Measurements from ENCODE around the gene SLITRK5. TPM values are rescaled to one million over a fixed set of nuclear protein-coding genes. Genes with fewer than 3 reads are reported as not detected.

Gene SLITRK5
- polyA plus RNA-seq, 1 experiment = 0.04 TPM

DNA sequence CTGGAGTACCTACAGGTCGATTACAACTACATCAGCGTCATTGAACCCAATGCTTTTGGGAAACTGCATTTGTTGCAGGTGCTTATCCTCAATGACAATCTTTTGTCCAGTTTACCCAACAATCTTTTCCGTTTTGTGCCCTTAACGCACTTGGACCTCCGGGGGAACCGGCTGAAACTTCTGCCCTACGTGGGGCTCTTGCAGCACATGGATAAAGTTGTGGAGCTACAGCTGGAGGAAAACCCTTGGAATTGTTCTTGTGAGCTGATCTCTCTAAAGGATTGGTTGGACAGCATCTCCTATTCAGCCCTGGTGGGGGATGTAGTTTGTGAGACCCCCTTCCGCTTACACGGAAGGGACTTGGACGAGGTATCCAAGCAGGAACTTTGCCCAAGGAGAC lies 4.7 kb downstream of the SLITRK5 start:
- ChIA-PET CTCF (no interaction called here), POLR2A (no interaction called here)
- Histone ChIP-seq H3K27ac (ENCODE audit: low read depth, low read length) (no peak overlapping the region), H3K4me3 (ENCODE audit: low read depth, low read length) (no peak overlapping the region), H3K9me3 (ENCODE audit: control insufficient read depth, insufficient read depth, low read length) (peaks cover 8% of the 10 kb centered on the region; the same call in 1 of the 2 replicates), H3K27me3 (ENCODE audit: control insufficient read depth, insufficient read depth, low read length) (peaks cover 29% of the 10 kb centered on the region)
- DNase-seq (ENCODE audit: low read depth, low spot score) = no peak
- TF ChIP-seq, protein P1, sequence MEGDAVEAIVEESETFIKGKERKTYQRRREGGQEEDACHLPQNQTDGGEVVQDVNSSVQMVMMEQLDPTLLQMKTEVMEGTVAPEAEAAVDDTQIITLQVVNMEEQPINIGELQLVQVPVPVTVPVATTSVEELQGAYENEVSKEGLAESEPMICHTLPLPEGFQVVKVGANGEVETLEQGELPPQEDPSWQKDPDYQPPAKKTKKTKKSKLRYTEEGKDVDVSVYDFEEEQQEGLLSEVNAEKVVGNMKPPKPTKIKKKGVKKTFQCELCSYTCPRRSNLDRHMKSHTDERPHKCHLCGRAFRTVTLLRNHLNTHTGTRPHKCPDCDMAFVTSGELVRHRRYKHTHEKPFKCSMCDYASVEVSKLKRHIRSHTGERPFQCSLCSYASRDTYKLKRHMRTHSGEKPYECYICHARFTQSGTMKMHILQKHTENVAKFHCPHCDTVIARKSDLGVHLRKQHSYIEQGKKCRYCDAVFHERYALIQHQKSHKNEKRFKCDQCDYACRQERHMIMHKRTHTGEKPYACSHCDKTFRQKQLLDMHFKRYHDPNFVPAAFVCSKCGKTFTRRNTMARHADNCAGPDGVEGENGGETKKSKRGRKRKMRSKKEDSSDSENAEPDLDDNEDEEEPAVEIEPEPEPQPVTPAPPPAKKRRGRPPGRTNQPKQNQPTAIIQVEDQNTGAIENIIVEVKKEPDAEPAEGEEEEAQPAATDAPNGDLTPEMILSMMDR (IDR thresholded peaks at IDR 0.05; ENCODE audit: low read depth, low read length) = no peak

DNA sequence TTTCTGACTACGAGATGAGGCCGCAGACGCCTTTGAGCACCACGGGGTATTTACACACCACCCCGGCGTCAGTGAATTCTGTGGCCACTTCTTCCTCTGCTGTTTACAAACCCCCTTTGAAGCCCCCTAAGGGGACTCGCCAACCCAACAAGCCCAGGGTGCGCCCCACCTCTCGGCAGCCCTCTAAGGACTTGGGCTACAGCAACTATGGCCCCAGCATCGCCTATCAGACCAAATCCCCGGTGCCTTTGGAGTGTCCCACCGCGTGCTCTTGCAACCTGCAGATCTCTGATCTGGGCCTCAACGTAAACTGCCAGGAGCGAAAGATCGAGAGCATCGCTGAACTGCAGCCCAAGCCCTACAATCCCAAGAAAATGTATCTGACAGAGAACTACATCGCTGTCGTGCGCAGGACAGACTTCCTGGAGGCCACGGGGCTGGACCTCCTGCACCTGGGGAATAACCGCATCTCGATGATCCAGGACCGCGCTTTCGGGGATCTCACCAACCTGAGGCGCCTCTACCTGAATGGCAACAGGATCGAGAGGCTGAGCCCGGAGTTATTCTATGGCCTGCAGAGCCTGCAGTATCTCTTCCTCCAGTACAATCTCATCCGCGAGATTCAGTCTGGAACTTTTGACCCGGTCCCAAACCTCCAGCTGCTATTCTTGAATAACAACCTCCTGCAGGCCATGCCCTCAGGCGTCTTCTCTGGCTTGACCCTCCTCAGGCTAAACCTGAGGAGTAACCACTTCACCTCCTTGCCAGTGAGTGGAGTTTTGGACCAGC lies 5.3 kb downstream of the SLITRK5 start:
- TF ChIP-seq, protein P1 (IDR thresholded peaks at IDR 0.05; ENCODE audit: low read depth, low read length) = no peak
- ChIA-PET CTCF (no interaction called here), POLR2A (no interaction called here)
- Histone ChIP-seq H3K4me3 (ENCODE audit: low read depth, low read length) (no peak overlapping the region), H3K27ac (ENCODE audit: low read depth, low read length) (no peak overlapping the region), H3K27me3 (ENCODE audit: control insufficient read depth, insufficient read depth, low read length) (peaks cover 29% of the 10 kb centered on the region), H3K9me3 (ENCODE audit: control insufficient read depth, insufficient read depth, low read length) (peaks cover 8% of the 10 kb centered on the region; the same call in 1 of the 2 replicates)
- DNase-seq (ENCODE audit: low read depth, low spot score) = no peak

DNA sequence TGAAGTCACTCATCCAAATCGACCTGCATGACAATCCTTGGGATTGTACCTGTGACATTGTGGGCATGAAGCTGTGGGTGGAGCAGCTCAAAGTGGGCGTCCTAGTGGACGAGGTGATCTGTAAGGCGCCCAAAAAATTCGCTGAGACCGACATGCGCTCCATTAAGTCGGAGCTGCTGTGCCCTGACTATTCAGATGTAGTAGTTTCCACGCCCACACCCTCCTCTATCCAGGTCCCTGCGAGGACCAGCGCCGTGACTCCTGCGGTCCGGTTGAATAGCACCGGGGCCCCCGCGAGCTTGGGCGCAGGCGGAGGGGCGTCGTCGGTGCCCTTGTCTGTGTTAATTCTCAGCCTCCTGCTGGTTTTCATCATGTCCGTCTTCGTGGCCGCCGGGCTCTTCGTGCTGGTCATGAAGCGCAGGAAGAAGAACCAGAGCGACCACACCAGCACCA lies 5.9 kb downstream of the SLITRK5 start:
- no peak for DNase-seq (ENCODE audit: low read depth, low spot score)
- Histone ChIP-seq H3K9me3 (ENCODE audit: control insufficient read depth, insufficient read depth, low read length) (peaks cover 8% of the 10 kb centered on the region; the same call in 1 of the 2 replicates), H3K4me3 (ENCODE audit: low read depth, low read length) (no peak overlapping the region), H3K27me3 (ENCODE audit: control insufficient read depth, insufficient read depth, low read length) (peaks cover 29% of the 10 kb centered on the region), H3K27ac (ENCODE audit: low read depth, low read length) (no peak overlapping the region)
- POLR2A ChIA-PET = no interaction called here
- CTCF ChIA-PET = no interaction called here
- TF ChIP-seq, protein P1 (IDR thresholded peaks at IDR 0.05; ENCODE audit: low read depth, low read length) = no peak

DNA sequence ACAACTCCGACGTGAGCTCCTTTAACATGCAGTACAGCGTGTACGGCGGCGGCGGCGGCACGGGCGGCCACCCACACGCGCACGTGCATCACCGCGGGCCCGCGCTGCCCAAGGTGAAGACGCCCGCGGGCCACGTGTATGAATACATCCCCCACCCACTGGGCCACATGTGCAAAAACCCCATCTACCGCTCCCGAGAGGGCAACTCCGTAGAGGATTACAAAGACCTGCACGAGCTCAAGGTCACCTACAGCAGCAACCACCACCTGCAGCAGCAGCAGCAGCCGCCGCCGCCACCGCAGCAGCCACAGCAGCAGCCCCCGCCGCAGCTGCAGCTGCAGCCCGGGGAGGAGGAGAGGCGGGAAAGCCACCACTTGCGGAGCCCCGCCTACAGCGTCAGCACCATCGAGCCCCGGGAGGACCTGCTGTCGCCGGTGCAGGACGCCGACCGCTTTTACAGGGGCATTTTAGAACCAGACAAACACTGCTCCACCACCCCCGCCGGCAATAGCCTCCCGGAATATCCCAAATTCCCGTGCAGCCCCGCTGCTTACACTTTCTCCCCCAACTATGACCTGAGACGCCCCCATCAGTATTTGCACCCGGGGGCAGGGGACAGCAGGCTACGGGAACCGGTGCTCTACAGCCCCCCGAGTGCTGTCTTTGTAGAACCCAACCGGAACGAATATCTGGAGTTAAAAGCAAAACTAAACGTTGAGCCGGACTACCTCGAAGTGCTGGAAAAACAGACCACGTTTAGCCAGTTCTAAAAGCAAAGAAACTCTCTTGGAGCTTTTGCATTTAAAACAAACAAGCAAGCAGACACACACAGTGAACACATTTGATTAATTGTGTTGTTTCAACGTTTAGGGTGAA lies 6.6 kb downstream of the SLITRK5 start:
- no peak for DNase-seq (ENCODE audit: low read depth, low spot score)
- CTCF ChIA-PET = interaction anchor here (1.0 kb wide), 1 partner anchor 8 kb away, joined by 3 read pairs; no protein-coding TSS in a partner anchor
- POLR2A ChIA-PET = no interaction called here
- peaks cover 8% of the 10 kb centered on the region; the same call in 1 of the 2 replicates for H3K9me3 ChIP-seq (ENCODE audit: control insufficient read depth, insufficient read depth, low read length)
- H3K4me3 ChIP-seq (ENCODE audit: low read depth, low read length) = peak overlapping the region; percentile 43
- TF ChIP-seq, protein P1 (IDR thresholded peaks at IDR 0.05; ENCODE audit: low read depth, low read length) = no peak
- H3K27ac ChIP-seq (ENCODE audit: low read depth, low read length) = no peak overlapping the region
- H3K27me3 ChIP-seq (ENCODE audit: control insufficient read depth, insufficient read depth, low read length) = peaks cover 26% of the 10 kb centered on the region

Data from AG04450 (cell line).